ENCODE data around the gene CRACR2A.

CRACR2A gene

DNA sequence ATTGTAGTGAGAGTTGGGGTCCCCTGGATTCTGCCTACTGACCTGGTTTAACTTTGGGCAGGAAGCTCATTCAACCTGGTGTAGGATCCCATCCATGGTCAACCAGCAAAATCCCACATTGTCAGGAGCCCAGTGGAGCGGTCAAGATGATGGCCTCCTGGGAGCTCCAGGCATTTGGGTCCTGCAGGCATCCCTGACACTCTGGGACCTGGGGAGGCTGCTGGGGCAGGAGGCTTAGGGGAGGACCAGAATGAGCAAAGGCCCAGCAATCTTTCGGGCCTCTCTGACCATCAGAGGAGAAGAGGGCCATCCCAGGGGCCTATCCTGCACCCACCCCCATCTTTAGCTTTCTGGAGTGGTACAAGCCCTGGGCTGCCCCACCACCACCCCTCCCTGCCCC is 157.9 kb downstream of the CRACR2A start:
- CTCF ChIA-PET = no interaction called here
- POLR2A ChIA-PET = no interaction called here
- no peak for TF ChIP-seq FOXK2 (IDR thresholded peaks at IDR 0.05)
- no peak for TF ChIP-seq FOXA1 (IDR thresholded peaks at IDR 0.05)
- no peak for TF ChIP-seq SP1 (IDR thresholded peaks at IDR 0.05)
- no peak for TF ChIP-seq HDGF (IDR thresholded peaks at IDR 0.05; ENCODE audit: borderline replicate concordance)
- no peak for TF ChIP-seq SUZ12 (IDR thresholded peaks at IDR 0.05)
- TF ChIP-seq ZNF384 (IDR thresholded peaks at IDR 0.05) = no peak
- TF ChIP-seq TARDBP (IDR thresholded peaks at IDR 0.05) = no peak
- TF ChIP-seq L3MBTL2 (conservative IDR thresholded peaks at IDR 0.05) = no peak
- TF ChIP-seq, protein P1, sequence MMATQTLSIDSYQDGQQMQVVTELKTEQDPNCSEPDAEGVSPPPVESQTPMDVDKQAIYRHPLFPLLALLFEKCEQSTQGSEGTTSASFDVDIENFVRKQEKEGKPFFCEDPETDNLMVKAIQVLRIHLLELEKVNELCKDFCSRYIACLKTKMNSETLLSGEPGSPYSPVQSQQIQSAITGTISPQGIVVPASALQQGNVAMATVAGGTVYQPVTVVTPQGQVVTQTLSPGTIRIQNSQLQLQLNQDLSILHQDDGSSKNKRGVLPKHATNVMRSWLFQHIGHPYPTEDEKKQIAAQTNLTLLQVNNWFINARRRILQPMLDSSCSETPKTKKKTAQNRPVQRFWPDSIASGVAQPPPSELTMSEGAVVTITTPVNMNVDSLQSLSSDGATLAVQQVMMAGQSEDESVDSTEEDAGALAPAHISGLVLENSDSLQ (IDR thresholded peaks at IDR 0.05) = no peak
- no peak for TF ChIP-seq ARNT (IDR thresholded peaks at IDR 0.05)
- no peak for TF ChIP-seq FOXM1 (IDR thresholded peaks at IDR 0.05; ENCODE audit: borderline replicate concordance)
- no peak for TF ChIP-seq CTBP1 (IDR thresholded peaks at IDR 0.05; ENCODE audit: borderline replicate concordance)
- TF ChIP-seq ELF4 (IDR thresholded peaks at IDR 0.05) = no peak
- no peak for TF ChIP-seq BHLHE40 (IDR thresholded peaks at IDR 0.05; ENCODE audit: borderline replicate concordance)
- TF ChIP-seq LEF1 (IDR thresholded peaks at IDR 0.05; ENCODE audit: borderline replicate concordance) = no peak
- TF ChIP-seq NFRKB (IDR thresholded peaks at IDR 0.05) = no peak
- DNase-seq (ENCODE audit: extremely low spot score) = no peak

DNA sequence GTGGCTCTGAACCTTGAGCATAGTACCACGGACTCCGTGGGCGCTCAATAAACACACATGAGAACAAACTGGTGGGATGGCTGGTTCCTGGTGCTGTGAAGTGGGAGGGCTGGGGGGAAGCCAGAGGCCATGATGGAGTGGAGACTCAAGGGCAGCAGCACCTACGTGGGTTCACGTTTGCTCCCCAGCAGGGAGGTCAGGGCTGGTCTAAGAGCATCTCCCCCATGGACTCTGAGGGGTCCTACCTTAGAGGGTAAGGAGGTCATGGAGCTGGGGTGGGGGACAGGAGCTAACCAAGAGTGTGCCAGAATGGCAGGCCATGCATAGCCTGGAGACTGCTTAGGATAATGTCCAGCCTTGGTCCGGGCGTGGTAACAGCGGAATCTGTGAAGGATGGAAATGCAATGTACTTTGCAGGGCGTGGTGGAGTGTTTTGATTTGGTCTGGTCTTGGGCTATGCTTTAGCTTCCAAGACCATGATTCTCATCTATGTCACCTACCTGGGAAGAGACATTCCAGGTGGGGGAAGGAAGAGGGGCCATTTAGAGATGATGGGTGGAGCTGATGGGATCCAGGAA is 158.9 kb downstream of the CRACR2A start:
- ChIA-PET CTCF (no interaction called here), POLR2A (no interaction called here)
- TF ChIP-seq ZNF384 (IDR thresholded peaks at IDR 0.05) (no peak), L3MBTL2 (conservative IDR thresholded peaks at IDR 0.05) (no peak), ARNT (IDR thresholded peaks at IDR 0.05) (no peak), TARDBP (IDR thresholded peaks at IDR 0.05) (no peak), BHLHE40 (IDR thresholded peaks at IDR 0.05; ENCODE audit: borderline replicate concordance) (no peak), FOXM1 (IDR thresholded peaks at IDR 0.05; ENCODE audit: borderline replicate concordance) (no peak), HDGF (IDR thresholded peaks at IDR 0.05; ENCODE audit: borderline replicate concordance) (no peak), NFRKB (IDR thresholded peaks at IDR 0.05) (no peak)
- TF ChIP-seq, protein P1 (IDR thresholded peaks at IDR 0.05) = no peak
- DNase-seq (ENCODE audit: extremely low spot score) = no peak

DNA sequence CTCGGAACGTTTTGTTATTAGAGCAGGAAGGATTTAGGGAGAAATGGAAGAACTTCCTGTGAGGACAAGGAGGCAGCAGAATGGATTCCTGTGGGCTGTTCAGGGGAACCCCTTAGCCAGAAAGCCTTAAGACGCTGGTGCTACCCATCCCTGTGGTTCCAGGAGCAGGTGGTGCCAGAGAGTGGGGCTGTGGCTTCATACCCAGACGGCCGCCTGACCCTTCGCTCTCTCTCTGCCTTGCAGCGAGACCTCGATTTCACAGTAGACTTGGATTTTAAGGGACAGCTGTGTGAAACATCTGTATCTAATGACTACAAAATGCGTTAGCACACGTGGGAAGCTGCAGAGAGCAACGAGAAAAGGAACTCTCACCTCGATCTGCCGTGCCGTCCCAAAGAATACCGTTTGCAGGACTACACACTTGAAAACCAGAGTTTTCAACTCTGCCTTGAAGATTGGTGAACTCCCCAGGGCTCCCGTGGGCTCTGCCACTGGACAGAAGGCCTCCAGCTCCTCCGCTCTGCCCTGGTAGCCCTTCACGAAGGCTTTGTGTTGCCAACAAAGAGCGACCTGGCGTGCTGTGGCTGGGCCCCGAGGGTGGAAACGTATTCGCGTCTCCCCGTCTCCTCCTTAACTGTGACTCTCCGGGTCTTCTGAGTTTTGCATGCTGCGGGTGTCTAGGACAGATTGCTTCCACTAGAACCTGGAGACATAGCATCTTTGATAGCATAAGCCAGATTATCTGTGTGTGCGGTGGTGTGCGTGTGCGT is 159.9 kb downstream of the CRACR2A start:
- no peak for DNase-seq (ENCODE audit: extremely low spot score)
- TF ChIP-seq NFRKB (IDR thresholded peaks at IDR 0.05) (no peak), TARDBP (IDR thresholded peaks at IDR 0.05) (no peak), ARNT (IDR thresholded peaks at IDR 0.05) (no peak), ZNF384 (IDR thresholded peaks at IDR 0.05) (no peak)
- TF ChIP-seq, protein P1 (IDR thresholded peaks at IDR 0.05) = no peak
- ChIA-PET CTCF (no interaction called here), POLR2A (no interaction called here)

DNA sequence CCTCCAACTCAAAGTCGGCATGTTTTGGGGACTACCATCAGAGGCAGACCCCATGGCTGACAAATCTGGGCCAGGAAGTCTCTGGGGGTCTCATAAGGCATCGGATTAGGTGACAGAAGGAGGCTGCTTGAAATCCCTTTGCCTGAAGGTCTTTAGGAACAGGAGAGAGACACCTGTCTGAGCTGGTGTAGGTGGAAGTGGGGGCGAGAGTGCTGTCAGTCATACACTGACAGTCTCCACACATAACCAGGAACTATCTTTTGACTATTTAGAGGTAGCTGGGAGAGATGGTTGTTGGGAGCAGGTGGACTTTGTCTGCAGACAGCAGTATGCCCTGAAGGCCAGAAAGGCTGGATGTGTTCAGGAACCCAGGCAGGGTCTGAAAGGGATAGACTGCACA is 163.2 kb downstream of the CRACR2A start:
- DNase-seq (ENCODE audit: extremely low spot score) = no peak
- TF ChIP-seq CTBP1 (IDR thresholded peaks at IDR 0.05; ENCODE audit: borderline replicate concordance) = no peak
- no peak for TF ChIP-seq SUZ12 (IDR thresholded peaks at IDR 0.05)
- no peak for TF ChIP-seq ELF4 (IDR thresholded peaks at IDR 0.05)
- TF ChIP-seq BHLHE40 (IDR thresholded peaks at IDR 0.05; ENCODE audit: borderline replicate concordance) = no peak
- no peak for TF ChIP-seq L3MBTL2 (conservative IDR thresholded peaks at IDR 0.05)
- no peak for TF ChIP-seq LEF1 (IDR thresholded peaks at IDR 0.05; ENCODE audit: borderline replicate concordance)
- TF ChIP-seq, protein P1 (IDR thresholded peaks at IDR 0.05) = no peak
- TF ChIP-seq SP1 (IDR thresholded peaks at IDR 0.05) = no peak
- no peak for TF ChIP-seq FOXA1 (IDR thresholded peaks at IDR 0.05)
- no peak for TF ChIP-seq HDGF (IDR thresholded peaks at IDR 0.05; ENCODE audit: borderline replicate concordance)
- no peak for TF ChIP-seq FOXK2 (IDR thresholded peaks at IDR 0.05)
- no peak for TF ChIP-seq TARDBP (IDR thresholded peaks at IDR 0.05)
- TF ChIP-seq NFRKB (IDR thresholded peaks at IDR 0.05) = no peak
- no peak for TF ChIP-seq ZNF384 (IDR thresholded peaks at IDR 0.05)
- no peak for TF ChIP-seq ARNT (IDR thresholded peaks at IDR 0.05)
- POLR2A ChIA-PET = no interaction called here
- CTCF ChIA-PET = interaction anchor here (0.7 kb wide), 1 partner anchor 23 kb away, joined by 3 read pairs; no protein-coding TSS in a partner anchor

DNA sequence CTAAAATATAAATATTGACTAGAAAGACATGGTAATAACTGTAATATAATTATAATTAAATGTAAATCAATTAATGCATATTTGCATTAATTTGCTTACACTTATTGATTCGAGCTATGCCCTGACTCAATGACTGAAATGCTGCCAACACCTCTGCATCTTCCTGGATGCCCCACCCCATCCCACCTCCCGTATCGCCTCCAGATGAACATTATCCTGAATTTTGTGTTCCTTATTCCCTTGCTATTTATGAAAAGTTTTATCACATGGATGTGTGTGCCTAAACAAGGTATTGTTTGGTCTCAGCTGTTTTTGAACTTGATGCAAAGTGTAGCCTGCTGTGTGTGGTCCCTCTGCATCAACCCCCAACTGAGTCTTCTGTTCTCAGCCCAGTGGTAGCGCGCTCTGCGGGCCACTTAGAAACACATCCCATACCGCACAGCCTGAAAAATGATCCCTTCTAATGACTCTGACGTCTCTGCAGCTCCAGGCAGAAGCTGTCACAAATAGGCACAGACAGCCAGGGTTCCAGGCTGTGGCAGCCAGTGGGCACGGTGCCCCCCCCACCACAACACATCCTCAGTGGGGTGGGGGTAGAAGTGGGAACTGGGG is 165.4 kb downstream of the CRACR2A start:
- DNase-seq (ENCODE audit: extremely low spot score) = peak; percentile 15
- no peak for TF ChIP-seq ARNT (IDR thresholded peaks at IDR 0.05)
- no peak for TF ChIP-seq SUZ12 (IDR thresholded peaks at IDR 0.05)
- no peak for TF ChIP-seq HDGF (IDR thresholded peaks at IDR 0.05; ENCODE audit: borderline replicate concordance)
- no peak for TF ChIP-seq TARDBP (IDR thresholded peaks at IDR 0.05)
- no peak for TF ChIP-seq LEF1 (IDR thresholded peaks at IDR 0.05; ENCODE audit: borderline replicate concordance)
- no peak for TF ChIP-seq NFRKB (IDR thresholded peaks at IDR 0.05)
- no peak for TF ChIP-seq ELF4 (IDR thresholded peaks at IDR 0.05)
- TF ChIP-seq SP1 (IDR thresholded peaks at IDR 0.05) = no peak
- no peak for TF ChIP-seq CTBP1 (IDR thresholded peaks at IDR 0.05; ENCODE audit: borderline replicate concordance)
- no peak for TF ChIP-seq FOXK2 (IDR thresholded peaks at IDR 0.05)
- no peak for TF ChIP-seq ZNF384 (IDR thresholded peaks at IDR 0.05)
- no peak for TF ChIP-seq FOXA1 (IDR thresholded peaks at IDR 0.05)
- TF ChIP-seq, protein P1 (IDR thresholded peaks at IDR 0.05) = no peak
- no peak for TF ChIP-seq FOXM1 (IDR thresholded peaks at IDR 0.05; ENCODE audit: borderline replicate concordance)
- TF ChIP-seq BHLHE40 (IDR thresholded peaks at IDR 0.05; ENCODE audit: borderline replicate concordance) = no peak
- TF ChIP-seq L3MBTL2 (conservative IDR thresholded peaks at IDR 0.05) = no peak
- POLR2A ChIA-PET = no interaction called here
- CTCF ChIA-PET = no interaction called here

Measured in HEK293T (cell line).